Neural cell (in vitro differentiated cells): ENCODE data around the gene NHSL1. TPM values are rescaled to one million over a fixed set of nuclear protein-coding genes. Genes with fewer than 3 reads are reported as not detected.

ENCODE experiments used
- H2AFZ ChIP-seq: fragments of 200-600, 300-800 bp; sonication (generic), shearing (Covaris generic); 2 replicates; pipeline ENCODE4 v1.6.0; 2014; ENCODE audit warnings: low read depth, mild to moderate bottlenecking, antibody characterized with exemption, low read length, moderate library complexity
- H3F3A ChIP-seq: fragments of 200-600 bp; shearing (Covaris generic); 2 replicates; pipeline ENCODE4 v1.6.1; 2016; ENCODE audit warnings: mild to moderate bottlenecking, moderate library complexity, mixed read lengths, antibody characterized with exemption, low read length; ENCODE audit not compliant: insufficient read depth, poor library complexity, severe bottlenecking
- H3K27ac ChIP-seq: fragments of 200-600, 300-800 bp; sonication (generic), shearing (Covaris generic); 2 replicates; pipeline ENCODE4 v1.5.1; 2014; ENCODE audit warnings: mild to moderate bottlenecking, low read length, moderate library complexity
- H3K27me3 ChIP-seq: fragments of 300-800, 200-600 bp; sonication (generic), shearing (Covaris generic); 2 replicates; pipeline ENCODE4 v1.6.0; 2014; ENCODE audit warnings: mild to moderate bottlenecking, low read depth, low read length, moderate library complexity; ENCODE audit not compliant: insufficient read depth
- H3K36me3 ChIP-seq: fragments of 300-800, 200-600 bp; sonication (generic), shearing (Covaris generic); 2 replicates; pipeline ENCODE4 v1.5.1; 2014; ENCODE audit warnings: mild to moderate bottlenecking, antibody characterized with exemption, low read length, moderate library complexity; ENCODE audit not compliant: insufficient read depth
- H3K4me2 ChIP-seq: fragments of 300-800, 200-600 bp; sonication (generic), shearing (Covaris generic); 2 replicates; pipeline ENCODE4 v1.6.0; 2014; ENCODE audit warnings: mild to moderate bottlenecking, low read length
- H3K4me3 ChIP-seq: fragments of 300-800, 200-600 bp; sonication (generic), shearing (Covaris generic); 2 replicates; pipeline ENCODE4 v1.5.1; 2014; ENCODE audit warnings: mild to moderate bottlenecking, low read length, moderate library complexity
- H3K79me2 ChIP-seq: fragments of 200-600 bp; shearing (Covaris generic); replicated peaks from 2 replicates; pipeline ENCODE4 v1.6.0; 2014; ENCODE audit warnings: mild to moderate bottlenecking, low read length, moderate library complexity; ENCODE audit not compliant: insufficient read depth
- H3K9ac ChIP-seq: fragments of 300-800, 200-600 bp; sonication (generic), shearing (Covaris generic); 2 replicates; pipeline ENCODE4 v1.6.1; 2016; ENCODE audit warnings: mild to moderate bottlenecking, low read length, mixed read lengths
- H3K9me2 ChIP-seq: fragments of 200-600 bp; shearing (Covaris generic); 2 replicates; pipeline ENCODE4 v1.6.1; 2016; ENCODE audit warnings: mild to moderate bottlenecking, low read length, mixed read lengths; ENCODE audit not compliant: insufficient read depth
- H3K9me3 ChIP-seq: fragments of 200-600, 300-800 bp; sonication (generic), shearing (Covaris generic); 2 replicates; pipeline ENCODE4 v1.6.1; 2016; ENCODE audit warnings: mild to moderate bottlenecking, mixed run types, low read length, moderate library complexity, mixed read lengths
- H4K20me1 ChIP-seq: fragments of 200-600 bp; shearing (Covaris generic); 2 replicates; pipeline ENCODE4 v1.6.1; 2016; ENCODE audit warnings: mild to moderate bottlenecking, mixed run types; ENCODE audit not compliant: insufficient read depth
- EP300 ChIP-seq: fragments of 450-650 bp; conservative IDR thresholded peaks from 2 replicates; pipeline ENCODE4 v1.6.1; 2014; ENCODE audit warnings: antibody characterized with exemption, mild to moderate bottlenecking, moderate library complexity; ENCODE audit not compliant: poor library complexity, severe bottlenecking
- EZH2 ChIP-seq: fragments of 200-600, 300-800 bp; shearing (Covaris generic), sonication (generic); IDR thresholded peaks from 2 replicates; pipeline ENCODE4 v1.6.1; 2014; ENCODE audit warnings: antibody characterized with exemption, low read length, borderline replicate concordance, mild to moderate bottlenecking; ENCODE audit not compliant: insufficient read depth, poor library complexity, severe bottlenecking
- MXI1 ChIP-seq: fragments of 450-650 bp; conservative IDR thresholded peaks from 2 replicates; pipeline ENCODE4 v1.6.1; 2014; ENCODE audit warnings: antibody characterized with exemption, mild to moderate bottlenecking; ENCODE audit not compliant: poor library complexity, severe bottlenecking
- POLR2AphosphoS5 ChIP-seq: IDR thresholded peaks from 2 replicates; pipeline ENCODE4 v1.6.1; 2012
- RAD21 ChIP-seq: fragments of 450-650 bp; conservative IDR thresholded peaks from 2 replicates; pipeline ENCODE4 v1.6.1; 2014; ENCODE audit warnings: antibody characterized with exemption, mild to moderate bottlenecking, moderate library complexity
- SMC3 ChIP-seq: fragments of 450-650 bp; conservative IDR thresholded peaks from 2 replicates; pipeline ENCODE4 v1.6.1; 2014; ENCODE audit warnings: antibody characterized with exemption, mild to moderate bottlenecking, moderate library complexity; ENCODE audit not compliant: poor library complexity
- TAF1 ChIP-seq: IDR thresholded peaks from 2 replicates; pipeline ENCODE4 v1.6.1; 2012; ENCODE audit warnings: low read depth
- polyA plus RNA-seq: library from polyadenylated mRNA; depleted of rRNA; stranded (reverse); fragments of >200 nt; gene quantifications from 2 replicates; pipeline ENCODE4 v1.2.3, GENCODE V29; 2014
- TF ChIP-seq, protein P1 (sequence below): IDR thresholded peaks from 2 replicates; pipeline ENCODE4 v1.6.1; 2012; ENCODE audit warnings: borderline replicate concordance
- TF ChIP-seq, protein P2 (sequence below): fragments of 450-650 bp; IDR thresholded peaks from 2 replicates; pipeline ENCODE4 v1.5.1; 2014; ENCODE audit warnings: antibody characterized with exemption, mild to moderate bottlenecking, moderate library complexity; ENCODE audit not compliant: poor library complexity, severe bottlenecking

The NHSL1 gene
- polyA plus RNA-seq, 1 donor from 2014 or later: 2.4 TPM

DNA sequence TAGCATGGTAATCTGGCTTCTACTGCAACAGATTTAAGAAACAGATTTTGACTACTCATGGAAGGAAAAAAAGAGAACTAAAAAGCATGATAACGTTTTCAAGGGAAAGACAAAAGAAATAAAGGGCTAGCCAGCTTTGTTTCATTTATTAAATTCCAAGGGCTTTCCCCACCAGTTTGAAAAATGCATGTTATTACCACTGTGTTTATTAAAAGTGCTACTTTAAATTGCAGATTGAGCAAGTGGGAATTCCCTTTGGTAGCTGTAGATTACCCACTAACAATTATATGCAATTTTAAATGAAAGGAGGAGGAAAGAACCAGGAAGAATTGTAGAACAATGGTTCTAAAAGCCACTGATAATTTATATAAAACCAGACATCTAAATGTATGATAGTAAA, 40.6 kb upstream of the NHSL1 start:
- H3K27ac ChIP-seq: no peak overlapping the region
- no peaks in the 10 kb centered on the region for H3F3A ChIP-seq
- no peaks in the 10 kb centered on the region for H3K36me3 ChIP-seq
- H3K4me3 ChIP-seq: no peak overlapping the region
- no peaks in the 10 kb centered on the region for H3K9me3 ChIP-seq
- H3K9ac ChIP-seq: no peak overlapping the region
- H3K4me2 ChIP-seq: no peak overlapping the region
- no peaks in the 10 kb centered on the region for H3K9me2 ChIP-seq
- no peak overlapping the region for H2AFZ ChIP-seq
- no peaks in the 10 kb centered on the region for H3K27me3 ChIP-seq
- peaks cover 14% of the 10 kb centered on the region for H3K79me2 ChIP-seq
- H4K20me1 ChIP-seq: no peaks in the 10 kb centered on the region
- TF ChIP-seq, protein P1, sequence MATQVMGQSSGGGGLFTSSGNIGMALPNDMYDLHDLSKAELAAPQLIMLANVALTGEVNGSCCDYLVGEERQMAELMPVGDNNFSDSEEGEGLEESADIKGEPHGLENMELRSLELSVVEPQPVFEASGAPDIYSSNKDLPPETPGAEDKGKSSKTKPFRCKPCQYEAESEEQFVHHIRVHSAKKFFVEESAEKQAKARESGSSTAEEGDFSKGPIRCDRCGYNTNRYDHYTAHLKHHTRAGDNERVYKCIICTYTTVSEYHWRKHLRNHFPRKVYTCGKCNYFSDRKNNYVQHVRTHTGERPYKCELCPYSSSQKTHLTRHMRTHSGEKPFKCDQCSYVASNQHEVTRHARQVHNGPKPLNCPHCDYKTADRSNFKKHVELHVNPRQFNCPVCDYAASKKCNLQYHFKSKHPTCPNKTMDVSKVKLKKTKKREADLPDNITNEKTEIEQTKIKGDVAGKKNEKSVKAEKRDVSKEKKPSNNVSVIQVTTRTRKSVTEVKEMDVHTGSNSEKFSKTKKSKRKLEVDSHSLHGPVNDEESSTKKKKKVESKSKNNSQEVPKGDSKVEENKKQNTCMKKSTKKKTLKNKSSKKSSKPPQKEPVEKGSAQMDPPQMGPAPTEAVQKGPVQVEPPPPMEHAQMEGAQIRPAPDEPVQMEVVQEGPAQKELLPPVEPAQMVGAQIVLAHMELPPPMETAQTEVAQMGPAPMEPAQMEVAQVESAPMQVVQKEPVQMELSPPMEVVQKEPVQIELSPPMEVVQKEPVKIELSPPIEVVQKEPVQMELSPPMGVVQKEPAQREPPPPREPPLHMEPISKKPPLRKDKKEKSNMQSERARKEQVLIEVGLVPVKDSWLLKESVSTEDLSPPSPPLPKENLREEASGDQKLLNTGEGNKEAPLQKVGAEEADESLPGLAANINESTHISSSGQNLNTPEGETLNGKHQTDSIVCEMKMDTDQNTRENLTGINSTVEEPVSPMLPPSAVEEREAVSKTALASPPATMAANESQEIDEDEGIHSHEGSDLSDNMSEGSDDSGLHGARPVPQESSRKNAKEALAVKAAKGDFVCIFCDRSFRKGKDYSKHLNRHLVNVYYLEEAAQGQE: no peak
- TF ChIP-seq EZH2 (no peak), SMC3 (no peak), TAF1 (no peak), POLR2AphosphoS5 (no peak), MXI1 (no peak), EP300 (no peak), RAD21 (no peak)
- TF ChIP-seq, protein P2, sequence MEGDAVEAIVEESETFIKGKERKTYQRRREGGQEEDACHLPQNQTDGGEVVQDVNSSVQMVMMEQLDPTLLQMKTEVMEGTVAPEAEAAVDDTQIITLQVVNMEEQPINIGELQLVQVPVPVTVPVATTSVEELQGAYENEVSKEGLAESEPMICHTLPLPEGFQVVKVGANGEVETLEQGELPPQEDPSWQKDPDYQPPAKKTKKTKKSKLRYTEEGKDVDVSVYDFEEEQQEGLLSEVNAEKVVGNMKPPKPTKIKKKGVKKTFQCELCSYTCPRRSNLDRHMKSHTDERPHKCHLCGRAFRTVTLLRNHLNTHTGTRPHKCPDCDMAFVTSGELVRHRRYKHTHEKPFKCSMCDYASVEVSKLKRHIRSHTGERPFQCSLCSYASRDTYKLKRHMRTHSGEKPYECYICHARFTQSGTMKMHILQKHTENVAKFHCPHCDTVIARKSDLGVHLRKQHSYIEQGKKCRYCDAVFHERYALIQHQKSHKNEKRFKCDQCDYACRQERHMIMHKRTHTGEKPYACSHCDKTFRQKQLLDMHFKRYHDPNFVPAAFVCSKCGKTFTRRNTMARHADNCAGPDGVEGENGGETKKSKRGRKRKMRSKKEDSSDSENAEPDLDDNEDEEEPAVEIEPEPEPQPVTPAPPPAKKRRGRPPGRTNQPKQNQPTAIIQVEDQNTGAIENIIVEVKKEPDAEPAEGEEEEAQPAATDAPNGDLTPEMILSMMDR: no peak

DNA sequence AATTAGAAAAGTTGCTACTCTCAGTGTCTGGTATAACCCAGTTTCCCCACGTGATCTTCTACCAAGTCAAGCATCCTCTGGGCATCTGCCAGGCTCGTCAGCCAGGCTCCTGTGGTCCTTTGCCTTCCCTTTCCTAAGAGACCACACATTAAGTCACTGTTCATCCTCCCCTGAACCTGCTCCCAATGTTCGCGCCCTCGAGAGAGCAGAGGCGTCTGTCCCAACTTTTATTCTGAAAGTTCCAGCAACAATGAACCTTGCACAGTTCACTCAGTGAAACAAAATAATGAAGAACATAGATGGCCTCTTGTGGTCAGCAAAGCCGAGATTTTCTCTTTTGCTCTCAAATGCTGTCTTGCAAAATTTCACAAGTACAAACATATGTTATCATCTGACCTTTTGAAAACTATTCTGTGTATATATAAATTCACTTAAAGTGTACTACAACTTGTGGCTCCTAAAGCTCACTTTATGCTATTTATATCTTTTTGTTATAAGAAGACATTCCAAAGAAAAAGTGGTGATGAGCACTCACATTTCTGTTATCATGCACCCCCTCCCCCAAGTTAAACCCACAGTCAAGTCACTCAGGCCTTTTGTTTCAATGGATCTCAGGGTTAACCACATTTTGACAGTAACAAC, 39.2 kb upstream of the NHSL1 start:
- H3K27me3 ChIP-seq: no peaks in the 10 kb centered on the region
- no peaks in the 10 kb centered on the region for H3K9me3 ChIP-seq
- H3K9ac ChIP-seq: no peak overlapping the region
- no peaks in the 10 kb centered on the region for H3F3A ChIP-seq
- no peaks in the 10 kb centered on the region for H3K36me3 ChIP-seq
- H3K4me3 ChIP-seq: no peak overlapping the region
- TF ChIP-seq, protein P2: no peak
- TF ChIP-seq EZH2 (no peak), RAD21 (no peak), SMC3 (no peak), MXI1 (no peak), TAF1 (no peak)
- TF ChIP-seq, protein P1: no peak
- peaks cover 14% of the 10 kb centered on the region for H3K79me2 ChIP-seq
- no peaks in the 10 kb centered on the region for H4K20me1 ChIP-seq
- no peak overlapping the region for H2AFZ ChIP-seq
- no peak overlapping the region for H3K27ac ChIP-seq
- no peak overlapping the region for H3K4me2 ChIP-seq
- H3K9me2 ChIP-seq: no peaks in the 10 kb centered on the region
